Measurements from ENCODE around the gene PIWIL4.

- TF ChIP-seq CTCF (IDR thresholded peaks at IDR 0.05; ENCODE audit: borderline replicate concordance, extremely low read depth, low read length, poor library complexity, severe bottlenecking) (no peak), EZH2 (IDR thresholded peaks at IDR 0.05; ENCODE audit: borderline replicate concordance, low read depth, low read length, severe bottlenecking) (no peak)
Measured at GRCh38 chr11:94662065-94662779, 95.1 kb downstream of the PIWIL4 start.
